Activated CD8-positive, alpha-beta memory T cell treated with anti-CD3 and anti-CD28 coated beads, Interleukin-2, amount 50 U/mL, for 24 hours (primary cell): Measurements from ENCODE around the gene USP34.
A peak's percentile ranks its signal among the peaks of the same experiment; 100 is the strongest.
"Not testable (repeated sequence)": the region's sequence is repeated elsewhere in the genome, so short reads cannot be mapped to it uniquely, and the experiment has no call there.

Source experiments
- DNase-seq: peaks from one replicate; pipeline ENCODE4 v3.0.0-alpha.2; 2020; ENCODE audit errors: extremely low read depth

The USP34 gene

DNA sequence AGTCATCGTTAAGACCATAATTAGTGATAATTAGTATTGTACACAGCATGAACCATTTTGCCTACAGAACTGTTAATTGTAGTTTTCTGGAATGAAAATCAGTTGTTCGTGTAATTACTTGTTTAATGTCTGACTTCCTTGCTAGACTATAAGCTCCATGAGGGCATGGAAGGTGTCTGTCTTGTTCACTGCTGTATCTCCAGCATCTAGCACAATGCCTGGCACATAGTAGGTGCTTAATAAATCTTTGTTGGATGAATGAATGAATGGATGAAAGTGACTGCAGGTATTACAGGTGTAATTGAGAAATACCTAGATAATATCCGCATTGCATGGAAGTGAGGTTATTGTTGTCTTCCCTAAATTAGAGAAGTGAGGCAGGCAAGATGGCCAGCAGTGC is 287.1 kb downstream of the USP34 start:
- no peak for DNase-seq

DNA sequence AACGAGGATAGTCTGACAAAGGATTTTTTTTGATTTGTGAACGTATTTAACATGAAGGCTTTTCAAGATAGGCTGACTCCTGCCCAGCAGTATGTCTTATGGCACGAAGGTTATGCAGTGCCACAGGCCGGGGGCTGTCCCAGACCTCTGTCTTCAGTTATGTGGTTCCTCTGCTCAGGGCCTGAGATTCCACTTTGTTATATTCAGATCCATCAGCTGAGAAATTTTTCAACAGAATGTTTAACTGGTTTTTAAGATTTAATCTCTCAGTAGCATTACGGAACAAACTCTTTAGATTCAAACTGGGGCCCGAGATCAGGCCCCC is 288.9 kb downstream of the USP34 start:
- DNase-seq, result no peak

DNA sequence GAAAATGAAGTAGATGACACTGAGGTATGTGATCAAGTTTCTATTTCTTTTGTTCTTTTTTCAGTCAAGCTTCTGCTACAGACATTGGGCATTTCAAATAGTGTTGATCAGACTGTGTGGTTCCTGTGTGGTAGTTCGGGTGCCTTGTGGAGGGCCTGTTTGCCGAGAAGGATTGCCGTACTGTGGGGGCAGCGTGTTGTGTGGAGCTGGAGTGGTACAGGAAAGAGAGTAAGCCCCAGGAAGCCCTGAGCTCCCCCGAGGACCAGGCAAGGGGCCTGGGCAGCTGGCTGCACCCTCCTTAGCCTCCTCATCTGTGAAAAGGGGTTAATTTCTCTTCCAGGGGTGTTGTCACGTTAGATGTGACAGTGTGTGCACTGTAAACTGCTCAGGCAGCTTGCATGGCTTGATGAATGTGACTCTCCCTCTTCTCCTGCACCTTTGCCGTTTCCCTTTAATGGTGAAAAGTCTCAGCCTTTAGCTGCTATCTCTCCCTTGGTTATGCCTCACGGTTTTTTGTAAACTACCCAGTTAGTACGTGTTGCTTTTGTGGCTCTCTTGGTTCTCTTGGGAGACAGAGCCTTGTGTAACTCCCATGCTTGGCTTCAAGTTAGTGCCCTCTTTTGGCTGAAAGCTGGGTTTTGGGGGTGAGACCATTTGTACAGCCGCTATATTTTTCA is 289.4 kb downstream of the USP34 start:
- DNase-seq, result no peak

DNA sequence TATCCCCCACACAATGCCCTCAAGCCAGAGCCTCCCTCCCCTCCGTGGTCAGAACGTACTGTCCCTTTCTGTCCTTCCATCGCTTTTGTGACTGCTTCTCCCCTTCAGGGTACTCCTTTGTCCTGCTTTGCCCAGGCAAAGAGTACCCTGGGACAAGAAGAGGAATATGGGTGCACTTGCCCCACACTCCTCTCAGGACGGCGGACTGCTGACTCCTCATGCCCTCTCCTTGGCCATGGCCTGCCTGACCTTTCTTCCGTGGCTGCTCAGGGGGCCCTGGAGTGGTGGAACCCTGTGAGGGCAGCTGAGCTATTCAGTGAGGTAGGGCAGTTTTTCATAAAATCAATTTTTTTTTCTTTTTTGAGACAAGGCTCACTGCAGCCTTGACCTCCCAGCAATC is 290.2 kb downstream of the USP34 start:
- DNase-seq, result no peak

DNA sequence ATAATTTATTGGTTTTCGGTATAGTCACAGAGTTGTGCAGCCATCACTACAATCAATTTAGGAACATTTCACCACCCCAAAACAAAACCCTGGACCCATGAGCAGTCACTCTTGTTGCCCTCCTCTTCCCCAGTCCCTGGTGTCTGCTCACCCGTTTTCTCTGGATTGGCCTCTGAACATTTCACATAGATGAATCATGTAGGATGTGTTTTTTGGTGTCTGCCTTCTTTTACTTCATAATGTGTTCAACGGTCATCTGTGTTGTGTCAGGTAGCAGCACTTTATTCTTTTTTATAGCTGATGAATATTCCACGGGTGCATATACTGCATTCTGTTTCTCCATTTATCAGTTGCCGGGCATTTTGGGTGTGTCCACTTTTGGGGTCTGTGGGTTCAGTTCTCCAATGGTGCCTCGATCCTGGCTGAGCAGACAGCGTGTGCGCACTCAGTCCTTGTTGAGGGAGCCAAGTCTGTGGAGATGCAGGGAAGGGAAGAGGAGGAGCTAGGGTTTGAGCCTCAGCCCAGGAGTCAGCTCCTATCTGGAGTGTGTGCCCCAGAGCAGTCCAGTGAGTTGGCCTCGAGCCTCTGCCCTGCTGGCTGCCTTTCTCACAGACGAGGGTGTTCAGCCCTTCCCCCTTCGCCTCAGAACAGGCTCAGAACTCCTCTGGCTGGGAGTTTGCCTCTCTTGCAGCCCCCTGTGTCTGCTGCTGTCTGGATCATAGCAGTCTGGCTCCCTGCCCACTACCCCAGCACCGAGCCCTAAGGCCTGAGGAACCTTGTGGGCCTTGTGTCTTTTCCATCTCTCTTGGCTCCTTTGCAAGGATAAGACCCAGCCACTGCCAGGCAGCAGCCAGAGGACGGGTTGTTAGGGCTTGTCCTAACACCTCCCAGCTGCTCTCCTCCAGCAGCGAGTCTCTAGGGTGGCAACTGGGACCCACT is 290.9 kb downstream of the USP34 start:
- no peak for DNase-seq

DNA sequence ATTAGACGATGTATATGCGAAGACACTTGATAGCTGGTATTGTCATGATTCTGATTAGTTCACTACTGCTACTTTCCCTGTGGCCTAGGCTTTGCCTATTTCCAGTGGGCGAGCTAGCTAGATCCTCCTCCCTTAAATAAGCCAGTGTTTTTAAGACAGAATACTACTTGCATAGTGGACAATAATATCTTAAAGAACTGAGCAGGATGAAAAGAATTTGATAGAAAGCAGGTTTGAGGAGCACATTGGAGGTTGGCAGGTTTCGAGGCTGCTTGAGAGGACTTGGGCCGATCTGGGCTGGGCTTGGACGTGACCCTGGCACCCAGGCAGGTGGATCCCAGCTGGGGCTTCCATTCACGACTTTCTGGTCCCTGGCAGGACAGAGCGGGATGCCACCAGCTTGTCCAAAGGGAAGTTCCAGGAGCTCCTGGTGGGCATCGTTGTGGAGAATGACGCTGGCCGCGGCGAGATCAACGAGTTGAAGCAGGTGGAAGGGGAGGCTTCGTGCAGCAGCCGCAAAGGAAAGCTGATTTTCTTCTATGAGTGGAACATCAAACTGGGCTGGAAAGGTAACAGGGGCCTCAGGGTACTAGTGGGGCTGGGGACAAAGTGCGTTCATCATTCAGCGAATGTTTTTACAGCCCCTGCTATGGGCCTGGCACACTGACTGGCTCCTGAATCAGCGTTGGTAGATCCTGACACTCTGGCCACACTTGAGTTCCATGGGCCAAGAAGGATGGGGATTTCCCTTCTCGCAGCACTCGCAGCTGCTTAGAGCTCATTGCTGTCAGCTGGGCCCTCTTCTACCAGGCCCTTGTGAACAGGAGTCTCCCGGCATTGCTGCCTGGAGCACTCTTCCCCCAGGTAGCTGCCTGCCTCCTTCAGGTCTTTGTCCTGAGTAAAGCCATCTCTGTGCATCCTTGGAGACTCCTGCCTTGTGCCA is 292.0 kb downstream of the USP34 start:
- DNase-seq, result no peak

DNA sequence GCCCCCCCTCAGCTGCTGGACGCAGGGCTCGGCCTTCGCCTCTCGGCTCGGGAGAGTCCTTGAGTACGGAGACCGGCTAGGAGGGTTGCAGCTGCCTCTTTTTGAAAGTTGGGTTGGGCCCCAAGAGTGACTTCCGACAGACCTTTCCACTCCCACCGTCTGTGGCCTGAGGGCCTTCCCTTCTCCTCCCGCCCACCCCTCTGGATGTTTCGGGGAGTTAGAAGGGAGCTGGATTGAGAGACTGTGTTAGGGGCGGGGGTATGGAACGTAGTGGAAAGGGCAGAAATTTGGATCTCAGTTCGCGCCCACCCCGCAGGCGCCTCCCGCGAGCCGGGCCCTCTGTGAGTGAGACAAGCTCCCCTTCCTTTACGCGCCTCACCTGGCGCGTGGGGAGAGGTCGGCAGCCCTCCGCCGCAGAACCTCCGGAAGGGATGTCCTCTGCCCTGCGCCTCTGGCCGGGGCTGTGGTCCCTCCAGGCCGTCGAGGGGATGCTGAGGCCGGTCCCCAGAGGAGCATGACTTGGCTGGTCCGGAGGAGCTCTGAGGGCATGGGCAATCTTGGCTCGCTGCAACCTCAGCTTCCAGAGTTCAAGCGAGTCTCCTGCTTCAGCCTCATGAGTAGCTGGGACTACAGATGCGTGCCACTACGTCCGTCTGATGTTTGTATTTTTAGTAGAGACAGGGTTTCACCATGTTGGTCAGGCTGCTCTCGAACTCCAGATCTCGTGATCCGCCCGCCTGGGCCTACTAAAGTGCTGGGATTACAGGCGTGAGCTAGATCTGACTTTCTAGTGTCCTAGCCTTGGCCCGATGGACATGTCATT is 292.9 kb downstream of the USP34 start:
- DNase-seq, result no peak

DNA sequence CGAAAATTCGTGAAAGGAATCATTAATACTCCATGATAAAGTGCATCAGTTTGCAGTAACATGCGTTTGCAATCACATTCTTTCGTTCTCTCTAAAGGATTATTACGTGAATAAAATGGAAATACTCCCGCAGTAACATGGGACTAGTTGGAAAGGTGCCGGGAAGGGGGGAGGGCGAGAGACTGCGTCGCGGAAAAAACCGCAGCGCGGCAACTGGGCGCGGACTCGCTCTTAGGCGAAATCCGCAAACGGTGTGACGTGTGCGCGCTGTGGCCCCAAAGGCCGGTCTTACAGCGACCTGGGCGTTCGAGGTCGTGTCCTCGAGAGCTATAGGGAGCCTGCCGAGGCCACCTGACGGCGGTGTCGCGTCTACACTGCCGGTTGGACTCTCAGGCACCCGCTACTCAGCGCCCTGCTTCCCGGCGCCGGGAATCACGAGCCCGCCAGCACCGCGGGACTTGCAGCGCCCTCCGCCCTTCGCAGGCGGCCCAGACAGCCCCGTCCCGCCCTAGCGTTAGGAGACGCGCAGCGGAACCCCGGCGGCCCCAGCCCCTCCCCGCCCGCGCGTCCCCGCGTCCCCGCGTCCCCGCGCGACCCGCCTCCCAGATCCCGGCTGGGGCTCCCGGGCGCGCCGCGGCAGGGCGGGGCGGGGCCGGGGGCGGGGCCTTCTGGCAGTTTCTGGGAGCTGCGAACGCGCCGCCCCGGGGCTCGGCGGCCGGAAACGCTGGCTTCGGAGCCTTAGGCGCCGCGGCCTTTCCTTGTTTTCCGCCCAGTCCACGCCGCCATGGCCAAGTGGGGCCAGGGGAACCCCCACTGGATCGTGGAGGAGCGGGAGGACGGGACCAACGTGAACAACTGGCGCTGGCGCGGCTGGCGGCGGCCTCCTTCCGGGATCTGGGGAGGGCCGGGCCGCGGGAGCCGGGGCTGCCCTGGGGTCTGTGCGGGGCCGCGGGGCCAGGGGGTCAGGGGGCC is 293.8 kb downstream of the USP34 start:
- DNase-seq, result peak; percentile 68

DNA sequence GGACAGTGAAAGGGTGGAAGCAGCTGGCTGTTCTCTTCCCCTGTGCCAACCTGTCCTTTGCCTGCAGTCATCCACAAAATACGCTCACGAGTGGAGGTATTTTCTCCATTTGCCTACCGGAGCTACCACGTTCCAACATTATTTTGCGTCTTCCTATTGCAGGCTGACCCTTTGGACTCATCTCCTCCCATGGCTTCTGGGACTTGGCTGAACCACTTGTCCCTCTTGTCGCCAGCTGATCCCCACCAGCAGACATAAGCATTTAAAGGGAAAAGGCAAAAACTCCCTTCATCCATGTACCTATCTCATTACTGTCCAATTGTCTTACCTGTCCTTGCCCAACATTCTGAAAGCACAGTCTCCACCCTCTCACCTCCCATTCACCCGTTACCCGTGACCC is 295.9 kb downstream of the USP34 start:
- no peak for DNase-seq

DNA sequence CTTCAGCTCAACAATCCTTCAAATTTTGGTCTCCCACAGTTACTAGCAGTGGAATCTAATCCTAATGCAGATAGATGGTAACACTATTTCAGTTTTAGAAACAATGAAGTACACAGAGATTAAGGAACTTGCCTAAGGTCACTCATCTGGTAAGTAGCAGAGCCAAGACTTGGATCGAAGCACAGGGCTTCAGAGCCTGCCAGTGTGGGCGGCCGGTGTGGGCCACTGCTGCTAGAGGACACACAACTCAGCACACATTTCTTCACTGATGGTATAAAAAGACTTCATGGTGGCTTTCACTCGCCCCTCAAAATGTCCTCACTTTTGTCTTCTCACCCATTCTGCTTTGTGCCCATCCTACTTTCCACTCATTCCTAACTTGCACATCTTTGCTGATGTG is 297.8 kb downstream of the USP34 start:
- no peak for DNase-seq

DNA sequence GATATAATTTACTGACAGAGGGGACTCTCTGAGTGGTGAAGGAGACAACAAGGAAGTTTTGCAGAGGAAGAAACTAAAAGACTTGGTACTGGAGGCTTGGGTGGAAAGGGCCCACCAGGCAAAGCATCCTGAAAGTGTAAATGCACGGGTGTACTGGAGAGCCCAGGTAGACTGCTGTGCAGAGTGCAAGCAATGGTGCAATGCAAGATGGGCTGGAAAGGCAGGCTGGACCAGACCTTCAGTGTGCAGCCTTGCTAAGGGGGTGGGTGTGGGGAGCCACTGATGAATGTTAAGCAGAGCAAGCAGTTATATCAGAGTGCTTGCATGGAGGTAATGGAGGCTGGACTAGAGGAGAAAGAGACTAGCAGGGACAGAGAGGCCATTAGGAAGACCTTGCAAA is 298.2 kb downstream of the USP34 start:
- no peak for DNase-seq

DNA sequence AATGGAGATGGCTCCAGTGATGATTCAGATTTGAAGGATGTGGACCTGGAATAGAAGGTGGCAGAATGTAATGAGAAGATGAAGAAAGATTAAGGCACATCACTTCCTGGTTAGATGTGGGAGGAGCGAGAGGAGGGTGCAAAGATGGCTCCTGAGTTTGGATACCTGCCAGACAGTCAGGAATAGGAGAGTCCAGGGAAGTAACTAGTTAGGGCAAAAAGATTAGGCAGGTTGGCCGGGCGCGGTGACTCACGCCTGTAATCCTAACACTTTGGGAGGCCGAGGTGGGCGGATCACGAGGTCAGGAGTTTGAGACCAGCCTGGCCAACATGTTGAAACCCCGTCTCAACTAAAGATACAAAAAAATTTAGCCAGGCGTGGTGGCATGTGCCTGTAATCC is 303.3 kb downstream of the USP34 start:
- DNase-seq, result no peak

DNA sequence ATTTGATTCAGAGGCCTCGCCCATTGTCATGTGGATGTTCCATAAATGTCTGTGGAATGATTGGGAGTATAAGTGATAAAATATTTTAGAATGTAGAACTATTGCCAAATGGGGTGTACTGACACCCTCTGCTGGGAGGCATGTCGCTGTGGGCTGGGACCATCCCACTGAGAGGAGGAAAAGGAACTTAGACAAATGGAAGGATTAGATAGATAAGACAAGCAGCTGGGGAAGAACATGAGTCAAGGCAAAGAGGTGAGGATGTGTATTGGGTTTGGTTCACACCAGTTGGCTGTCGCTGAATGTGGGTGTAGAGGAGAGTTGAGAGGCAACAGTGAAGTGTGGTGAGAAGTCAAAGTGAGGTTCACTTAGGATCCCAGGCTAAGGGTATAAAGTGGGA is 304.9 kb downstream of the USP34 start:
- no peak for DNase-seq

DNA sequence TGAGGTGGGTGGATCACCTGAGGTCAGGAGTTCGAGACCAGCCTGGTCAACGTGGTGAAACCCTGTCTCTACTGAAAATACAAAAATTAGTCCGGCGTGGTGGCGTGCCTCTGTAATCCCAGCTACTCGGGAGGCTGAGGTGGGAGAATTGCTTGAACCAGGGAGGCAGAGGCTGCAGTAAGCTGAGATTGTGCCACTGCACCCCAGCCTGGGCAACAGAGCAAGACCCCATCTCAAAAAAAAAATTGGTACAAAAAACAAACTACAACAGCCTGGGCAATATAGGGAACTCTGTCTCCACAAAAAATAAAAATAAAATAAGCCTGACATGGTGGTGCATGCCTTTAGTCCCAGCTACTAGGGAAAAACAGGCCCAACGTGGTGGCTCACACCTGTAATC is 305.8 kb downstream of the USP34 start:
- not testable (repeated sequence) for DNase-seq

DNA sequence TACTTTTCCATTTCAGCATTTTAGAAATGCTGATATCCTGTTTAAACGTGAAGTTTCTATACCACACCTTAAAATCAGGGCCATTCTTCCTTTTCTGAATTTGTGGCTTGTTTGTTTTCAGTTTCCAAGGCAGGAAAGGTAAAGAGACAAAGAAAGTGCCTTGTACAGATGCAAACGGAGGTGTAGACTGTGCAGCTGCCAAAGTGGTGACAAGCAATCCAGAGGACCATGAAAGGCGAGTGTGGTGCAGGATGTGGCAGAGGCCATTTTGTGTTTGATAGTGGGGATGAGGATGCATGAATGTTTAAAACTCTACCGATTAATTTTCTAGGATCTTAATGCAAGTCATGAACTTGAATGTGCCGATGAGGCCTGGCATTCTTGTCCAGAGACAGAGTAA is 308.2 kb downstream of the USP34 start:
- no peak for DNase-seq

DNA sequence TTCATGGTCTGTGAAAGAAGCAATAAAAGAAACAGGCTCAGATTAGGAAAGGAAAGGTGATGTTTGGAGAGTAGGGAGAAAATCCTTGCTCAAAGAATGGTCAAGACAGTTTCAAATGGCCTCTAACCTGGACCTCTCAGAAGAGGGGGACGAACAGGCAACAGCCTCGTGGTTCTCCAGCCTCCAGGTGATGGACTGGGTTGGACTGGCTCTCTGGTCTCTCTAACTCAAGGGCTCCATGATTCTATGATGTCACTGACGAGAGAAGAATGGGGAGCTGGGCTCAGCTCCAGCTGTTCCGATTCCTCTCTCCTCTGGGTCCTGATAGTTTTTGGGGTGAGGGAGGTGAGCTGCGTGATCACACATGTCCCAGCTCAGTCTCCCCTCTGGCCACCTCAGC is 309.0 kb downstream of the USP34 start, which contains the start of gene C2orf74:
Gene C2orf74 (plus strand): TSS at position 301 of the 400 bp plus-strand sequence. CDS start 327 bp downstream, outside the sequence.
- no peak for DNase-seq

DNA sequence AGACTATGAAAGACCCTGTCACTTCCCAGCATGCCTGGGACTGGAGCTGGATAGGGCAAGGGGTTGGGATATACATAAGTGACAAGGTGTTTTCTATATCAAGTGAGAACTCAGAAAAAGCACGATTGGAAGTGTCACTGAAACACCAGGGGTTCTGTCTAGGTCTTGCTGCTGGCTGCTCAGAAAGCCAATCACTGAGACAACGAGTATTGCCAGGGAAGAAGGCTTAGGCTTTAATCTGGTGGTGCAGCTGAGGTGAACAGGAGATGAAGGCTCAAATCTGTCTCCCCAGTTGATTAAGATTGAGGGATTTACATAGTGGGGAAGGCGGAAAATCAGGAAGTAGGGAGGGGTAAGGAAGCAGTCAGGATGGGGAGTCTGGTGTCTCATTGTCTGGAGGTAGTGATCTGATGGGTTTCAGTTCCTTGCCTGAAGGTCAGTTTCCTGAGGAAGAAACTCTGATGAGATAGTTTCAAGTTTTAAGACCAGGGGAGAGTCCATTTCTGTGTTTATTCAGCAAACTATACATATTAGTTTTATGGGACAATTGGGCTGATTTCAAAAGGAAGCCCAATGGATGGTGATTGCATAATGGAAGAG is 312.4 kb downstream of the USP34 start:
- no peak for DNase-seq

DNA sequence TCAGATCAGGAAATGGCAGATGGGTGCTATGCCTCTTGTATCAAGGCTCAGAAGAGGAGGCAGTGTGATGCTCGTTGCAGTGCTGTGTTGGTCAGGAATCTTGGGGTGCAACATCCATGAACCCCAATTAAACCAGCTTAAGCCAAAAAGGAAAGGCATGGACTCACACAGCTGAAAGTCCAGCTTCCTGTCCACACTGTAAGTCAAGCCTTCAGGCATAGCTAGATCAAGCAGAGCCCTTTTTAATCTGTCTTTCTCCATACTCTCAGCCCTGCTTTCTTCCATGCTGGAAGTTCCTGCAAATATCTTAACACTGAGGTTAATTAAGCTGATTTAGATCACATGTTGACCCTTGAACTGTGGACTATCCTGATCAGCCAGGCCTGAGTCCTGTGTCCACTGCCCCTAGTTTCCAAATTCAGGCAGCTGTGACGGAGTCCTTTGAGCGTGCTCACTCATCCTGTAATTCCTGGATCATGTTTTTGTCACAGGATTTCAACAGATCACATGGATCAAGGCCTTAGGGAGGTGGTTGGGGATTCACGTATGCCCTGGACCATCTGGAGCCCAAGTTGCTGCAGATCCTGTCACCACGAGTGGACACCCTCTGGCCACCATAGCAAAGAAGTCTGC is 313.4 kb downstream of the USP34 start:
- DNase-seq, result no peak

DNA sequence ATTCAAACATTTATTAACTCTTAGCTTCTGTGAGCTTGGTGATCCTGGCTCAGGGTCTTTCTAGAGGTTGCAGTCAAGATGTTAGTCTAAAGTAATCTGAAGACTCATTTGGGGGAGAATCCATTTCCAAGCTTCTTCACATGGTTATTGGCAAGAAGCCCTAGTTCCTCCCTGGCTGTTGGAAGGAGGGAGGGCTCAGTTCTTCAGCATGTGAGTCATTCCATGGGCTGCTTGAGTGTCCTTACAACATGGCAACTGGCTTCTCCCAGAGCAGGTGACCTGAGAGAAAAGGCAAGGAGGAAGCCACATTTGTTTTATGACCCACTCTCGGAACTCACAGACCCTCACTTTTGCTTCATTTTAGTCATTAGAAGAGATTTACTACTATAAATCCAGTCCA is 319.5 kb downstream of the USP34 start:
- DNase-seq, result no peak
